ENCODE results near the gene P2RY2. TPM values are rescaled to one million over a fixed set of nuclear protein-coding genes. Genes with fewer than 3 reads are reported as not detected.

P2RY2 gene
- total and polyA plus RNA-seq, 2 of the 8 experiments (the other 6 are each of a cell fraction or from before 2014, with no cell fraction given) = 1.0 to 1.5 TPM

DNA sequence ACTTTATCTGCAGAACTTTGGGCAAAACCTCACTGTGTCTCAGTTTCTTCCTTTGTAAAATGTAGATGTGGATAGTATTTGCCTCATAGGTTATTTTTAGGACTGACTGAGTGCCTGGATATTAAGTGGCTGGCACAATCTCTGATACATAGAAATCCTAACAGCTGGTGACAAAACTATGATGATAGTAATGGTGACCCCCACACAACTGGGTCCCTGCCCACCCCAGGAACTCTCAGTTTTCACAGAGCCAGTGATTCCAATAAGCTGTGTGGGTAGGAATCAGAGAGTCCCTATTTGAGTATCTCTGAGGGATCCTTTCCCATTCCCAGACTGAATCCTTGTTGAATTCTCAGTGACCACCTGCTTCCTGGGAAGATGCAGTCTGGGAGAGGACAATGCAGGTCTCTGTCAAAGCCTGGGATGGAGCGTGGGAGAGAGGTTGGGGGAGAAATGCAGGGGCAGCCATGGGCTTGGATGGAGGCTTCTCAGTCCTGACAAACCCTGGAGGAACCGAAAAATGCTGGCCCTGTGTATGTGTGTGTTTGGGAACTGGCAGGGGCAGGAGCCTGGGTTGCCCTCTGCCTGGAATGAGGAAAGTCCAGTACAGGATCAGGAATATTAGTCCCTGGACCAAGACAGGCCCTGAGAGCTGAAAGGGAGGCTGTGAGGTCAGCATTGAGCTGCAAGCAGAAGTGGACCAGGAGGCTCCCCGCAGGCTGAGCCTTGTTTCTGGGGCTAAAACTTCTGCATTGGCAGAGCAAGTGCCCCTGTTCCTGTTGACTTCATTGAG lies 48.0 kb downstream of the P2RY2 start:
- Histone ChIP-seq H2BK120ac (replicated peaks; ENCODE audit: low read depth, low read length) (no peak overlapping the region), H4K8ac (ENCODE audit: extremely low read depth, insufficient read depth, low read length) (no peak overlapping the region), H2BK15ac (ENCODE audit: low read length) (no peak overlapping the region; the same call in 1 of the 2 replicates), H3K79me1 (ENCODE audit: low read depth, low read length) (0 out of 2 replicates have a peak, but pooled peaks cover 3% of the 10 kb centered on the region), H3K14ac (ENCODE audit: insufficient read length) (no peak overlapping the region), H4K20me1 (replicated peaks in 1 of 2; ENCODE audit: control insufficient read depth in 1 of 2, insufficient read depth in 2 of 2, low read length in 2 of 2) (peaks cover 0 to 1% of the 10 kb centered on the region in 2 experiments), H2AFZ (ENCODE audit: low read length) (no peak overlapping the region), H3K23ac (ENCODE audit: insufficient read length) (no peak overlapping the region), H3K18ac (ENCODE audit: extremely low read depth, low read length) (no peak overlapping the region), H2BK20ac (ENCODE audit: low read length) (no peak overlapping the region), H3K4me3 (ENCODE audit: extremely low read depth in 1 of 4, insufficient read depth in 2 of 4, low read depth in 3 of 4, low read length in 4 of 4) (no peak overlapping the region), H3K36me3 (ENCODE audit: control insufficient read depth in 2 of 4, insufficient read depth in 4 of 4, low read length in 3 of 4) (no peaks in the 10 kb centered on the region), H3K79me2 (ENCODE audit: control insufficient read depth in 1 of 2, insufficient read depth in 2 of 2, low read length in 2 of 2) (no peaks in the 10 kb centered on the region), H2AK5ac (ENCODE audit: low read depth, low read length) (no peak overlapping the region), H3K27ac (ENCODE audit: low read depth, low read length) (no peak overlapping the region), H4K5ac (ENCODE audit: insufficient read length, low read depth, low read length) (no peak overlapping the region), H3K9me3 (ENCODE audit: insufficient read depth in 2 of 2, low read depth in 1 of 2, low read length in 1 of 2) (no peaks in the 10 kb centered on the region), H3K4me2 (ENCODE audit: insufficient read depth in 1 of 2, low read depth in 2 of 2, low read length in 2 of 2) (no peak overlapping the region), H3K56ac (replicated peaks; ENCODE audit: insufficient read length, low read depth, low read length) (no peak overlapping the region), H3K27me3 (replicated peaks in 1 of 4; ENCODE audit: control insufficient read depth in 3 of 4, extremely low read depth in 1 of 4, insufficient read depth in 3 of 4, low read length in 3 of 4) (peaks cover 0 to 13% (median 12%) of the 10 kb centered on the region in 4 experiments; a peak in 5 of 7 replicates), H3K4me1 (replicated peaks in 1 of 4; ENCODE audit: control insufficient read depth in 3 of 4, insufficient read depth in 4 of 4, low read length in 3 of 4) (peaks cover 0 to 14% (median 8%) of the 10 kb centered on the region in 4 experiments; a peak in 6 of 7 replicates), H4K91ac (replicated peaks; ENCODE audit: insufficient read length, low read length) (no peak overlapping the region), H3K9ac (replicated peaks in 1 of 4; ENCODE audit: extremely low read depth in 1 of 4, low read depth in 3 of 4, low read length in 3 of 4) (no peak overlapping the region), H2BK12ac (ENCODE audit: low read depth, low read length) (no peak overlapping the region), H3K4ac (replicated peaks; ENCODE audit: insufficient read length, low read depth, low read length) (no peak overlapping the region), H3K23me2 (ENCODE audit: low read depth, low read length) (no peaks in the 10 kb centered on the region; the same call in 1 of the 2 replicates), H2BK5ac (ENCODE audit: low read depth, low read length) (no peak overlapping the region)
- CTCF ChIA-PET (ENCODE audit: partially characterized antibody) = interaction anchor here (0.9 to 16.5 kb wide), 12 partner anchors 9 to 359 kb away, joined by 3 to 173 read pairs (median 4); partner anchors contain the start of gene FCHSD2
- 71% methylated on average over 3 of the region's 3 CpGs; no CpG with 5 or more reads in 1 of the 2 experiments for WGBS, 2 experiments (ENCODE audit: extremely low coverage in 1 of 2, insufficient coverage in 1 of 2, insufficient read length in 1 of 2, insufficient replicate concordance in 2 of 2, low coverage in 1 of 2, low lambda C conversion rate in 2 of 2, missing lambda C conversion rate in 1 of 2)
- DNase-seq (ENCODE audit: low read depth in 1 of 2, low spot score in 2 of 2) (no peak), FAIRE-seq (no peak)
- POLR2A ChIA-PET (ENCODE audit: partially characterized antibody) = interaction anchor here (1.2 to 1.7 kb wide), 2 partner anchors 20 to 43 kb away, joined by 3 to 6 read pairs; no protein-coding TSS in a partner anchor
- TF ChIP-seq CBX8 (IDR thresholded peaks at IDR 0.05; ENCODE audit: borderline replicate concordance, low read depth, low read length) (no peak), CHD2 (IDR thresholded peaks at IDR 0.05; ENCODE audit: low read length) (no peak), KDM4A (IDR thresholded peaks at IDR 0.05; ENCODE audit: low read depth, low read length, severe bottlenecking) (no peak), ASH2L (IDR thresholded peaks at IDR 0.05; ENCODE audit: low read length) (no peak), HDAC6 (IDR thresholded peaks at IDR 0.05; ENCODE audit: low read depth, low read length) (no peak), MAFK (IDR thresholded peaks at IDR 0.05; ENCODE audit: low read depth, low read length) (no peak), ZNF274 (IDR thresholded peaks at IDR 0.05; ENCODE audit: borderline replicate concordance, extremely low read depth, low read length) (no peak), SP1 (IDR thresholded peaks at IDR 0.05; ENCODE audit: low read depth, low read length) (no peak)
- TF ChIP-seq, protein P1, sequence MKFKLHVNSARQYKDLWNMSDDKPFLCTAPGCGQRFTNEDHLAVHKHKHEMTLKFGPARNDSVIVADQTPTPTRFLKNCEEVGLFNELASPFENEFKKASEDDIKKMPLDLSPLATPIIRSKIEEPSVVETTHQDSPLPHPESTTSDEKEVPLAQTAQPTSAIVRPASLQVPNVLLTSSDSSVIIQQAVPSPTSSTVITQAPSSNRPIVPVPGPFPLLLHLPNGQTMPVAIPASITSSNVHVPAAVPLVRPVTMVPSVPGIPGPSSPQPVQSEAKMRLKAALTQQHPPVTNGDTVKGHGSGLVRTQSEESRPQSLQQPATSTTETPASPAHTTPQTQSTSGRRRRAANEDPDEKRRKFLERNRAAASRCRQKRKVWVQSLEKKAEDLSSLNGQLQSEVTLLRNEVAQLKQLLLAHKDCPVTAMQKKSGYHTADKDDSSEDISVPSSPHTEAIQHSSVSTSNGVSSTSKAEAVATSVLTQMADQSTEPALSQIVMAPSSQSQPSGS (IDR thresholded peaks at IDR 0.05; ENCODE audit: low read length) = no peak
- TF ChIP-seq, protein P2, sequence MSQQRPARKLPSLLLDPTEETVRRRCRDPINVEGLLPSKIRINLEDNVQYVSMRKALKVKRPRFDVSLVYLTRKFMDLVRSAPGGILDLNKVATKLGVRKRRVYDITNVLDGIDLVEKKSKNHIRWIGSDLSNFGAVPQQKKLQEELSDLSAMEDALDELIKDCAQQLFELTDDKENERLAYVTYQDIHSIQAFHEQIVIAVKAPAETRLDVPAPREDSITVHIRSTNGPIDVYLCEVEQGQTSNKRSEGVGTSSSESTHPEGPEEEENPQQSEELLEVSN (IDR thresholded peaks at IDR 0.05) = no peak
